CD4-positive, alpha-beta T cell treated with Interleukin-1 beta for 1 hour (primary cell): Measurements from ENCODE around the gene STC2.

ENCODE experiments used
- DNase-seq, 2 donors: peaks; one replicate each; pipeline ENCODE4 v3.0.0-alpha.2; 2020 to 2022

The STC2 gene

GRCh38 chr5:173328844-173329490 lies 753 bp upstream of the STC2 start:
- DNase-seq: no peak

- DNase-seq: no peak
These were observed 898 bp downstream of the STC2 start for GRCh38 chr5:173327084-173327947.

GRCh38 chr5:173326501-173326960 lies 1.7 kb downstream of the STC2 start:
- no peak for DNase-seq

GRCh38 chr5:173325091-173325698 lies 3.0 kb downstream of the STC2 start:
- no peak for DNase-seq

GRCh38 chr5:173324115-173325001 lies 3.9 kb downstream of the STC2 start:
- DNase-seq: no peak

- no peak for DNase-seq
These were observed 4.5 kb downstream of the STC2 start for GRCh38 chr5:173323799-173324114.

GRCh38 chr5:173323106-173323798 lies 5.0 kb downstream of the STC2 start:
- DNase-seq: no peak

GRCh38 chr5:173321886-173322285 lies 6.3 kb downstream of the STC2 start:
- no peak for DNase-seq

- DNase-seq: no peak
These were observed 8.0 kb downstream of the STC2 start for GRCh38 chr5:173320259-173320658.

GRCh38 chr5:173319646-173320045 lies 8.6 kb downstream of the STC2 start:
- DNase-seq: no peak

- no peak for DNase-seq
These were observed 9.2 kb downstream of the STC2 start for GRCh38 chr5:173318881-173319620.

- no peak for DNase-seq
These were observed 9.9 kb downstream of the STC2 start for GRCh38 chr5:173318330-173318729.

GRCh38 chr5:173317852-173318251 lies 10.4 kb downstream of the STC2 start:
- DNase-seq: no peak

GRCh38 chr5:173317091-173317730 lies 11.0 kb downstream of the STC2 start:
- no peak for DNase-seq

GRCh38 chr5:173316339-173317020 lies 11.7 kb downstream of the STC2 start:
- no peak for DNase-seq

- DNase-seq: no peak
These were observed 12.5 kb downstream of the STC2 start for GRCh38 chr5:173315495-173316338.

- no peak for DNase-seq
These were observed 13.9 kb downstream of the STC2 start for GRCh38 chr5:173314166-173314952.

GRCh38 chr5:173313351-173313801 lies 14.8 kb downstream of the STC2 start:
- DNase-seq: no peak

GRCh38 chr5:173312821-173313220 lies 15.4 kb downstream of the STC2 start:
- no peak for DNase-seq
